ENCODE results near the gene RNF121.

RNF121 gene

DNA sequence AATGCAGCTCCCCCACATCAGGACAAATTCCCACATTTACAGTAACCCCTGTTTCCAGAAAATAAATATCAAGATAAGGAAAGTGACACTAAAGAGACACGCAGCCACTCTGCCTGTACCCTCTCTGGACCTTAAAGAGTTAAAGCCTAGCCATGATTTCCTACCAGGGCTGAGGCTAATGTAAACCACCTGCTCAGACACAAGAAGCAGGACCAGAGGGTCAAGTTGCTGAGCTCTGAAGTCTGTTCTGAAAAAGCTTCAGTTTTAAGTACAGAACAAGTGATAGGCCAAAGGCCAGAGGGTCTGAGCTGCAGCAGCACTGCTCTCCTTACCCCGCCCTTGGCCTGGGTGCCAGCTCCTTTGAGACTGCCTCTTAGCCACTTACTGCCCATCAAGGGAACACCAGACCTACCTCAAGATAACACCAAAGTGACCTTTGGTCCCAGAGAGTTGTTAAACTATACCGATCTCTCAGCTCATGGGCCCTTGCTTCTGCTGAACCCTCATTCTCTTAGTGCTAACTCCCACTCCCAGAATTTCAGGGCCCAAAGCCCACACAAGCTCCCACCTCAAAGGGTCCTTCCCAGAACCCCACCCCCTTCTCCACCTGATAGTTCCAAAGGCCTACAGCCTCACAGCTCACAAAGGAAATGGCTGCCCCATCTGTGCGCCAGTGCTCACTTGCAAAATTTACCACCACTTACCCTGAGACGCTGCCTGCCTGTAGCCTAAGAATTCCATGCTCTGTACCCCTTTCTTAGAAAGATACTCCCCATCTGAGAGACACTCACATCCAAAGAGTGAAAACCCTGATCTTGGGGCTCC is 110.4 kb downstream of the RNF121 start:
- no peak for DNase-seq

GRCh38 chr11:72039856-72040401 is 111.1 kb downstream of the RNF121 start:
- DNase-seq, result no peak

GRCh38 chr11:72040491-72041363 is 111.9 kb downstream of the RNF121 start:
- peak; percentile 71 to 75 for DNase-seq

GRCh38 chr11:72041364-72042063 is 112.7 kb downstream of the RNF121 start:
- peak in 1 of 2 donors; percentile 6 for DNase-seq

DNA sequence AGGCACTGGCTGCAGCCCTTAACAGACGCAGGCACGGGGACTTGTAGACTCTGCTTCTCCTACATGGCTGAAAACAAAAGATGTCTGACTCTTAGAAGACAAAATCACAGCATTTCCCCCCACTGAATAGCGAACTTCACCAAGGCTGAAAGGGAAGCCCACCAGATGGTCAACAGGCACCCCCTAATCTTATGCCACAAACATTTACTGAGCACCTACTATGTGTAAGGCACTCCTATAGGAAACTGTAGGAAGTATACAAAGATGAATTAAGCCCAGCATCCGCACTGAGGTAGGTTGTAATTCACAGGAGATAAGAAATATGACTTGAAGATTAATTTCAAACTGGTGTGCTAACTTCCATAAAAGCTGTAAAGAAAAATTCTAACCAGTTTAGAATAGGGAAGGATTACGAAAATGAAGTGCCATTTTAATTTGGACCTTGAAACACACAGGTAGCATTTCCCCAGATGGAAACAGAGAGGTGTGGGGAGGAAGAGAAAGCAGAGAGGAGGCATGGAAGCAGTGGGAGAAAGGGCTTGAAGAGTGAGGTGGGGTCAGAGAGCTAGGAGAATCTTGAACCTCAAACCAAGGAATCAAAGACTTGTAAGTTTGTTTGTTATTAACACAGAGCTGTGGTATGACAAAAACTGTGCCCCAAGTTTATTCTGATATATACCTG is 113.4 kb downstream of the RNF121 start:
- no peak for DNase-seq

GRCh38 chr11:72045849-72046248 is 117.0 kb downstream of the RNF121 start:
- no peak for DNase-seq

All from inflammatory macrophage (primary cell).